Measurements from ENCODE around the gene DAPK1. TPM values are rescaled to one million over a fixed set of nuclear protein-coding genes. Genes with fewer than 3 reads are reported as not detected.
A peak's percentile ranks its signal among the peaks of the same experiment; 100 is the strongest.

The DAPK1 gene
- total RNA-seq, 1 donor from 2014 or later = 179 TPM

- no peak for DNase-seq (ENCODE audit: low spot score)
Observed at GRCh38 chr9:87664153-87665060, 166.7 kb downstream of the DAPK1 start.

GRCh38 chr9:87665505-87665904 lies 167.8 kb downstream of the DAPK1 start:
- DNase-seq (ENCODE audit: low spot score) = no peak

- no peak for DNase-seq (ENCODE audit: low spot score)
Observed at GRCh38 chr9:87667164-87667738, 169.6 kb downstream of the DAPK1 start.

- DNase-seq (ENCODE audit: low spot score) = no peak
Observed at GRCh38 chr9:87668222-87668621, 170.6 kb downstream of the DAPK1 start.

- DNase-seq (ENCODE audit: low spot score) = no peak
Observed at GRCh38 chr9:87668722-87669121, 171.1 kb downstream of the DAPK1 start.

- no peak for DNase-seq (ENCODE audit: low spot score)
Observed at GRCh38 chr9:87670572-87671264, 173.1 kb downstream of the DAPK1 start.

GRCh38 chr9:87671478-87671877 lies 173.8 kb downstream of the DAPK1 start:
- no peak for DNase-seq (ENCODE audit: low spot score)

GRCh38 chr9:87671925-87672324 lies 174.3 kb downstream of the DAPK1 start:
- no peak for DNase-seq (ENCODE audit: low spot score)

- peak; percentile 61 for DNase-seq (ENCODE audit: low spot score)
Observed at GRCh38 chr9:87672586-87672985, 174.9 kb downstream of the DAPK1 start.

GRCh38 chr9:87673446-87674120 lies 175.9 kb downstream of the DAPK1 start:
- DNase-seq (ENCODE audit: low spot score) = no peak

- DNase-seq (ENCODE audit: low spot score) = no peak
Observed at GRCh38 chr9:87674565-87675299, 177.1 kb downstream of the DAPK1 start.

- DNase-seq (ENCODE audit: low spot score) = no peak
Observed at GRCh38 chr9:87675906-87676515, 178.3 kb downstream of the DAPK1 start.

- DNase-seq (ENCODE audit: low spot score) = peak; percentile 68
Observed at GRCh38 chr9:87676976-87677775, 179.5 kb downstream of the DAPK1 start.

- DNase-seq (ENCODE audit: low spot score) = no peak
Observed at GRCh38 chr9:87677776-87678587, 180.3 kb downstream of the DAPK1 start.

GRCh38 chr9:87678650-87679355 lies 181.1 kb downstream of the DAPK1 start:
- peak; percentile 51 for DNase-seq (ENCODE audit: low spot score)

- DNase-seq (ENCODE audit: low spot score) = no peak
Observed at GRCh38 chr9:87681271-87682061, 183.8 kb downstream of the DAPK1 start.

GRCh38 chr9:87682085-87682484 lies 184.4 kb downstream of the DAPK1 start:
- DNase-seq (ENCODE audit: low spot score) = no peak

GRCh38 chr9:87682618-87683017 lies 185.0 kb downstream of the DAPK1 start:
- no peak for DNase-seq (ENCODE audit: low spot score)
